Sigmoid colon (tissue), 4 donors: ENCODE results near the gene BSDC1.

Experiments used
- POLR2A ChIP-seq, 2 donors: fragments of 450-650 bp; IDR thresholded peaks; one replicate each; pipeline ENCODE4 v1.6.1; 2016; ENCODE audit warnings: antibody characterized with exemption in 2 of 2, mild to moderate bottlenecking in 2 of 2, moderate library complexity in 2 of 2
- POLR2AphosphoS5 ChIP-seq, 4 donors: sonication (generic); formaldehyde crosslinking; IDR thresholded peaks; one replicate each; pipeline ENCODE4 v1.6.1; 2017; ENCODE audit warnings: antibody characterized with exemption in 4 of 4
- TF ChIP-seq, protein P1 (sequence below), 4 experiments: fragments of 450-650 bp in 3 of 4; fragments of 200-600 bp in 1 of 4; IDR thresholded peaks; one replicate each; pipeline ENCODE4 v1.5.1; 2016 to 2019; ENCODE audit warnings: antibody characterized with exemption in 4 of 4, mild to moderate bottlenecking in 3 of 4, moderate library complexity in 2 of 4

DNA sequence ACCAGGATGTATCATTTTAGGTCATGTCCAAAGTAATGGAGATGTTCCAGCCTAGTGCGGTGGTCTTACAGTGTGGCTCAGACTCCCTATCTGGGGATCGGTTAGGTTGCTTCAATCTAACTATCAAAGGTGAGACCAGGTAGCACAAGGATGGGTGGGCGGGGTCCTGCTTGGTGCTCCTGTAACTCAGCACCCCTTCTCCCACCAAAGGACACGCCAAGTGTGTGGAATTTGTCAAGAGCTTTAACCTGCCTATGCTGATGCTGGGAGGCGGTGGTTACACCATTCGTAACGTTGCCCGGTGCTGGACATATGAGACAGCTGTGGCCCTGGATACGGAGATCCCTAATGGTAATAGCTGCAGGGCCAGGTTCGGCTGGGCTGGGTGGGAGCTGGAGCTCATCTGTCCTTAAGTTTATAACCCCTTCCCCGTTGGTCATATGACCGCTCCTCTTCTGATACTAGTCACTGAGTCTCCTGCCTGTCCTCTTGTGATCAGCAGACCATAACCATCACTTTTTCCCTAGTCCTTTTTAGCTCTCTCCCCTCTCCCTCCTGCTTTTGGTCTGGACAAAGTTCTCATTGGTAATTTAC lies 63.6 kb downstream of the BSDC1 start:
- TF ChIP-seq, protein P1, sequence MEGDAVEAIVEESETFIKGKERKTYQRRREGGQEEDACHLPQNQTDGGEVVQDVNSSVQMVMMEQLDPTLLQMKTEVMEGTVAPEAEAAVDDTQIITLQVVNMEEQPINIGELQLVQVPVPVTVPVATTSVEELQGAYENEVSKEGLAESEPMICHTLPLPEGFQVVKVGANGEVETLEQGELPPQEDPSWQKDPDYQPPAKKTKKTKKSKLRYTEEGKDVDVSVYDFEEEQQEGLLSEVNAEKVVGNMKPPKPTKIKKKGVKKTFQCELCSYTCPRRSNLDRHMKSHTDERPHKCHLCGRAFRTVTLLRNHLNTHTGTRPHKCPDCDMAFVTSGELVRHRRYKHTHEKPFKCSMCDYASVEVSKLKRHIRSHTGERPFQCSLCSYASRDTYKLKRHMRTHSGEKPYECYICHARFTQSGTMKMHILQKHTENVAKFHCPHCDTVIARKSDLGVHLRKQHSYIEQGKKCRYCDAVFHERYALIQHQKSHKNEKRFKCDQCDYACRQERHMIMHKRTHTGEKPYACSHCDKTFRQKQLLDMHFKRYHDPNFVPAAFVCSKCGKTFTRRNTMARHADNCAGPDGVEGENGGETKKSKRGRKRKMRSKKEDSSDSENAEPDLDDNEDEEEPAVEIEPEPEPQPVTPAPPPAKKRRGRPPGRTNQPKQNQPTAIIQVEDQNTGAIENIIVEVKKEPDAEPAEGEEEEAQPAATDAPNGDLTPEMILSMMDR (IDR thresholded peaks at IDR 0.05): no peak
- TF ChIP-seq POLR2A (IDR thresholded peaks at IDR 0.05) (no peak), POLR2AphosphoS5 (IDR thresholded peaks at IDR 0.05) (no peak)
